AG04449 (cell line): Measurements from ENCODE around the gene REC114.
"Not testable (repeated sequence)": the region's sequence is repeated elsewhere in the genome, so short reads cannot be mapped to it uniquely, and the experiment has no call there.

ENCODE experiments used
- CTCF ChIA-PET: fragments of 350-600 bp; formaldehyde crosslinking; extraction: SDS; loops from one replicate; lab custom pipeline; 2021; ENCODE audit warnings: antibody characterized with exemption; lab: Yijun Ruan, JAX
- POLR2A ChIA-PET: fragments of 400-600, 350-600 bp; formaldehyde crosslinking; extraction: SDS; loops from one replicate; lab custom pipeline; 2020; ENCODE audit warnings: antibody characterized with exemption, inconsistent platforms; lab: Yijun Ruan, JAX
- DNase-seq: peaks from one replicate; pipeline ENCODE4 v3.0.0-alpha.2; 2010; ENCODE audit warnings: low read depth, low spot score
- H3K4me3 ChIP-seq: 2 replicates; pipeline ENCODE4 v1.5.1; 2011; ENCODE audit warnings: low read depth, mild to moderate bottlenecking, control low read depth, low read length
- CTCF ChIP-seq: IDR thresholded peaks from one replicate; pipeline ENCODE4 v1.5.1; 2011; ENCODE audit warnings: mild to moderate bottlenecking, moderate library complexity, low read length, control low read depth, inconsistent platforms; ENCODE audit not compliant: insufficient read depth; ENCODE audit errors: missing control alignments

The REC114 gene

GRCh38 chr15:73474785-73475184 lies 31.8 kb downstream of the REC114 start:
- TF ChIP-seq CTCF, result no peak
- no peak for DNase-seq
- POLR2A ChIA-PET, result no interaction called here
- no peak overlapping the region for H3K4me3 ChIP-seq
- CTCF ChIA-PET, result no interaction called here

- no peak for TF ChIP-seq CTCF
- DNase-seq, result no peak
- ChIA-PET POLR2A (no interaction called here), CTCF (no interaction called here)
- H3K4me3 ChIP-seq, result no peak overlapping the region
These were observed 33.8 kb downstream of the REC114 start for GRCh38 chr15:73476704-73477216.

- CTCF ChIA-PET, result no interaction called here
- POLR2A ChIA-PET, result no interaction called here
- no peak for DNase-seq
- no peak overlapping the region for H3K4me3 ChIP-seq
- TF ChIP-seq CTCF, result no peak
These were observed 37.1 kb downstream of the REC114 start for GRCh38 chr15:73480050-73480449.

- ChIA-PET POLR2A (no interaction called here), CTCF (no interaction called here)
- H3K4me3 ChIP-seq, result no peak overlapping the region
- no peak for TF ChIP-seq CTCF
- no peak for DNase-seq
These were observed 39.2 kb downstream of the REC114 start for GRCh38 chr15:73482166-73482565.

GRCh38 chr15:73483053-73483452 lies 40.1 kb downstream of the REC114 start:
- CTCF ChIA-PET, result no interaction called here

GRCh38 chr15:73485372-73485771 lies 42.4 kb downstream of the REC114 start:
- no peak overlapping the region for H3K4me3 ChIP-seq
- DNase-seq, result no peak
- CTCF ChIA-PET, result no interaction called here
- POLR2A ChIA-PET, result no interaction called here
- no peak for TF ChIP-seq CTCF

More at GRCh38 chr15:73483053-73483452, 40.1 kb downstream of the REC114 start:
- TF ChIP-seq CTCF, result no peak
- no peak for DNase-seq
- POLR2A ChIA-PET, result no interaction called here
- no peak overlapping the region for H3K4me3 ChIP-seq

- CTCF ChIA-PET, H3K4me3 ChIP-seq, POLR2A ChIA-PET, DNase-seq: not testable (repeated sequence)
These were observed 42.9 kb downstream of the REC114 start for GRCh38 chr15:73485885-73486284.
